ENCODE results near the gene NLRP9. TPM values are rescaled to one million over a fixed set of nuclear protein-coding genes. Genes with fewer than 3 reads are reported as not detected.

Gene NLRP9
- total and polyA plus RNA-seq, 2 of the 8 experiments (the other 6 are each of a cell fraction or from before 2014, with no cell fraction given), result not detected

GRCh38 chr19:55676383-55676782 lies 61.8 kb downstream of the NLRP9 start:
- ChIA-PET CTCF (ENCODE audit: partially characterized antibody) (interaction anchor here (1.0 kb wide), 2 partner anchors 26 to 34 kb away, joined by 3 read pairs; no protein-coding TSS in a partner anchor), POLR2A (ENCODE audit: partially characterized antibody) (interaction anchor here (0.9 to 1.7 kb wide), 4 partner anchors 11 to 29 kb away, joined by 3 to 11 read pairs (median 4); partner anchors contain the start of gene CCDC106)
- peak overlapping the region; percentile 70 to 90; a peak in 2 of 4 replicates for H3K4me2 ChIP-seq (ENCODE audit: insufficient read depth in 1 of 2, low read depth in 2 of 2, low read length in 2 of 2)
- H3K56ac ChIP-seq (replicated peaks; ENCODE audit: insufficient read length, low read depth, low read length), result no peak overlapping the region
- H2BK12ac ChIP-seq (ENCODE audit: low read depth, low read length), result no peak overlapping the region
- H3K4ac ChIP-seq (replicated peaks; ENCODE audit: insufficient read length, low read depth, low read length), result no peak overlapping the region
- H3K23me2 ChIP-seq (ENCODE audit: low read depth, low read length), result peaks cover 5% of the 10 kb centered on the region; the same call in 1 of the 2 replicates
- FAIRE-seq (no peak), DNase-seq (ENCODE audit: low read depth in 1 of 2, low spot score in 2 of 2) (no peak)
- no peak overlapping the region for H2BK5ac ChIP-seq (ENCODE audit: low read depth, low read length)
- peaks cover 7 to 24% (median 19%) of the 10 kb centered on the region in 4 experiments; a peak in 7 of 8 replicates for H3K36me3 ChIP-seq (ENCODE audit: control insufficient read depth in 2 of 4, insufficient read depth in 4 of 4, low read length in 3 of 4)
- WGBS, 2 experiments (ENCODE audit: extremely low coverage in 1 of 2, insufficient coverage in 1 of 2, insufficient read length in 1 of 2, insufficient replicate concordance in 2 of 2, low coverage in 1 of 2, low lambda C conversion rate in 2 of 2, missing lambda C conversion rate in 1 of 2), result 91% methylated on average over 5 of the region's 5 CpGs; no CpG with 5 or more reads in 1 of the 2 experiments
- H4K91ac ChIP-seq (replicated peaks; ENCODE audit: insufficient read length, low read length), result no peak overlapping the region
- no peak overlapping the region for H4K8ac ChIP-seq (ENCODE audit: extremely low read depth, insufficient read depth, low read length)
- H2BK15ac ChIP-seq (ENCODE audit: low read length), result no peak overlapping the region
- H3K79me1 ChIP-seq (ENCODE audit: low read depth, low read length), result peaks cover 23% of the 10 kb centered on the region
- no peak overlapping the region for H4K5ac ChIP-seq (ENCODE audit: insufficient read length, low read depth, low read length)
- peak overlapping the region in 1 of 4 experiments; percentile 83; a peak in 2 of 8 replicates for H3K4me3 ChIP-seq (ENCODE audit: extremely low read depth in 1 of 4, insufficient read depth in 2 of 4, low read depth in 3 of 4, low read length in 4 of 4)
- H2BK20ac ChIP-seq (ENCODE audit: low read length), result no peak overlapping the region
- no peak overlapping the region; a peak in 3 of 7 replicates for H3K9ac ChIP-seq (replicated peaks in 1 of 4; ENCODE audit: extremely low read depth in 1 of 4, low read depth in 3 of 4, low read length in 3 of 4)
- peaks cover 0 to 6% (median 3%) of the 10 kb centered on the region in 4 experiments; a peak in 3 of 7 replicates for H3K4me1 ChIP-seq (replicated peaks in 1 of 4; ENCODE audit: control insufficient read depth in 3 of 4, insufficient read depth in 4 of 4, low read length in 3 of 4)
- H2AFZ ChIP-seq (ENCODE audit: low read length), result no peak overlapping the region
- no peak overlapping the region for H2BK120ac ChIP-seq (replicated peaks; ENCODE audit: low read depth, low read length)
- peaks cover 21 to 73% of the 10 kb centered on the region in 2 experiments for H3K79me2 ChIP-seq (ENCODE audit: control insufficient read depth in 1 of 2, insufficient read depth in 2 of 2, low read length in 2 of 2)
- H3K9me3 ChIP-seq (ENCODE audit: insufficient read depth in 2 of 2, low read depth in 1 of 2, low read length in 1 of 2), result no peaks in the 10 kb centered on the region
- H4K20me1 ChIP-seq (replicated peaks in 1 of 2; ENCODE audit: control insufficient read depth in 1 of 2, insufficient read depth in 2 of 2, low read length in 2 of 2), result peaks cover 9 to 30% of the 10 kb centered on the region in 2 experiments
- no peak overlapping the region for H2AK5ac ChIP-seq (ENCODE audit: low read depth, low read length)
- H3K27ac ChIP-seq (ENCODE audit: low read depth, low read length), result no peak overlapping the region
- no peaks in the 10 kb centered on the region for H3K27me3 ChIP-seq (replicated peaks in 1 of 4; ENCODE audit: control insufficient read depth in 3 of 4, extremely low read depth in 1 of 4, insufficient read depth in 3 of 4, low read length in 3 of 4)
- no peak for TF ChIP-seq SAP30 (IDR thresholded peaks at IDR 0.05; ENCODE audit: insufficient read depth, insufficient replicate concordance, low read length)
- TF ChIP-seq CBX5 (IDR thresholded peaks at IDR 0.05; ENCODE audit: low read depth, low read length), result no peak
- TF ChIP-seq PHF8 (conservative IDR thresholded peaks at IDR 0.05; ENCODE audit: low read depth, low read length), result no peak
- no peak for TF ChIP-seq JUND (IDR thresholded peaks at IDR 0.05; ENCODE audit: low read length)
- TF ChIP-seq MAFK (IDR thresholded peaks at IDR 0.05; ENCODE audit: low read depth, low read length), result no peak
- H3K14ac ChIP-seq (ENCODE audit: insufficient read length), result no peak overlapping the region
- no peak overlapping the region for H3K18ac ChIP-seq (ENCODE audit: extremely low read depth, low read length)
- no peak overlapping the region for H3K23ac ChIP-seq (ENCODE audit: insufficient read length)

Data from H1 (cell line).